ENCODE data around the gene MICAL2. TPM values are rescaled to one million over a fixed set of nuclear protein-coding genes. Genes with fewer than 3 reads are reported as not detected.

MICAL2 gene
- total and polyA plus RNA-seq, 2 of the 13 experiments (the other 11 are each of a cell fraction or from before 2014, with no cell fraction given), result 0.78 to 1.1 TPM

DNA sequence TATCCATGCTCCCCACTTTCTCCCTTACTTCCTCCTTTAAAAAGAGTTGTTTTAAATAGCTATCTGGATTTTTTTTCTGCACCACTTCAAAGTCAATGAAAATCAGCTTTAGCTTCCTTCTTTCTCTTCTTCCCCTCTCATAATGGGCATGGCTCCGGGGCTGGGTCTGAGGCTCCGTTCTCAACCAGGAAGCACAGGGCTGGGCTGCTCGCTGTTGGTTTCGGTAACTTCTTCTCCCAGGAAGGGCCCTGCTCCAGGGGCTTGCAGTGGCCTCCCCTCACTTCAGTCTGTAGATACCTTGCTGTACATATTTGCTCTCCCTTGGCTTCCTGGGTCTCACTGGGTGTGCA, 23.8 kb downstream of the MICAL2 start:
- TF ChIP-seq CTCF (CRISPR knock-in tag; IDR thresholded peaks at IDR 0.05) (no peak), ZNF260 (CRISPR knock-in tag; IDR thresholded peaks at IDR 0.05; ENCODE audit: borderline replicate concordance, low read depth) (no peak), HNF1A (IDR thresholded peaks at IDR 0.05; ENCODE audit: low read depth) (no peak), HNF1A (CRISPR knock-in tag; IDR thresholded peaks at IDR 0.05; ENCODE audit: borderline replicate concordance) (no peak), ZNF556 (CRISPR knock-in tag; IDR thresholded peaks at IDR 0.05; ENCODE audit: borderline replicate concordance) (no peak), RFX5 (IDR thresholded peaks at IDR 0.05; ENCODE audit: low read depth, low read length) (no peak), SIX1 (CRISPR knock-in tag; IDR thresholded peaks at IDR 0.05; ENCODE audit: borderline replicate concordance) (no peak), MED8 (CRISPR knock-in tag; IDR thresholded peaks at IDR 0.05; ENCODE audit: insufficient replicate concordance) (no peak)
- TF ChIP-seq, protein P1, sequence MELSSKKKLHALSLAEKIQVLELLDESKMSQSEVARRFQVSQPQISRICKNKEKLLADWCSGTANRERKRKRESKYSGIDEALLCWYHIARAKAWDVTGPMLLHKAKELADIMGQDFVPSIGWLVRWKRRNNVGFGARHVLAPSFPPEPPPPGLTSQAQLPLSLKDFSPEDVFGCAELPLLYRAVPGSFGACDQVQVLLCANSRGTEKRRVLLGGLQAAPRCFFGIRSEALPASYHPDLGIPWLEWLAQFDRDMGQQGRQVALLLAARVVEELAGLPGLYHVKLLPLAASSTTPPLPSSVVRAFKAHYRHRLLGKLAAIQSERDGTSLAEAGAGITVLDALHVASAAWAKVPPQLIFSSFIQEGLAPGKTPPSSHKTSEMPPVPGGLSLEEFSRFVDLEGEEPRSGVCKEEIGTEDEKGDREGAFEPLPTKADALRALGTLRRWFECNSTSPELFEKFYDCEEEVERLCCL (CRISPR knock-in tag; IDR thresholded peaks at IDR 0.05; ENCODE audit: borderline replicate concordance), result no peak
- TF ChIP-seq, protein P2, sequence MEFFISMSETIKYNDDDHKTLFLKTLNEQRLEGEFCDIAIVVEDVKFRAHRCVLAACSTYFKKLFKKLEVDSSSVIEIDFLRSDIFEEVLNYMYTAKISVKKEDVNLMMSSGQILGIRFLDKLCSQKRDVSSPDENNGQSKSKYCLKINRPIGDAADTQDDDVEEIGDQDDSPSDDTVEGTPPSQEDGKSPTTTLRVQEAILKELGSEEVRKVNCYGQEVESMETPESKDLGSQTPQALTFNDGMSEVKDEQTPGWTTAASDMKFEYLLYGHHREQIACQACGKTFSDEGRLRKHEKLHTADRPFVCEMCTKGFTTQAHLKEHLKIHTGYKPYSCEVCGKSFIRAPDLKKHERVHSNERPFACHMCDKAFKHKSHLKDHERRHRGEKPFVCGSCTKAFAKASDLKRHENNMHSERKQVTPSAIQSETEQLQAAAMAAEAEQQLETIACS (CRISPR knock-in tag; IDR thresholded peaks at IDR 0.05), result no peak
- WGBS (ENCODE audit: low lambda C conversion rate), result 90% methylated on average over 4 of the region's 4 CpGs
- CTCF ChIA-PET (ENCODE audit: low intra/inter-chr PET ratio, low total read pairs), result no interaction called here
- POLR2A ChIA-PET, result no interaction called here
- in situ Hi-C loops (cut with HindIII; ENCODE audit: extremely low pct_ligation_motif_present, low pct_unique_long_range_greater_than_20kb) (no loop called here), intact Hi-C loops (cut with micrococcal nuclease; ENCODE audit: unreplicated experiment) (no loop called here)
- DNase-seq (ENCODE audit: low spot score) (no peak), FAIRE-seq (no peak), ATAC-seq (no peak)
- no peak overlapping the region for H3K4me3 ChIP-seq (replicated peaks in 1 of 3; ENCODE audit: insufficient read depth in 1 of 3, low read depth in 2 of 3, low read length in 3 of 3)
- no peak overlapping the region for H3K4me2 ChIP-seq (ENCODE audit: low read depth, low read length)
- peaks cover 12% of the 10 kb centered on the region; the same call in 1 of the 2 replicates for H3K4me1 ChIP-seq (ENCODE audit: insufficient read depth, low read length)
- no peaks in the 10 kb centered on the region for H3K27me3 ChIP-seq (ENCODE audit: control insufficient read depth in 1 of 2, insufficient read depth in 2 of 2, low read length in 2 of 2)
- H3K9me3 ChIP-seq (ENCODE audit: low read length), result no peaks in the 10 kb centered on the region
- H2AFZ ChIP-seq (ENCODE audit: low read length), result no peak overlapping the region
- no peaks in the 10 kb centered on the region for H3K36me3 ChIP-seq (replicated peaks in 1 of 2; ENCODE audit: control insufficient read depth in 1 of 2, insufficient read depth in 2 of 2, low read length in 2 of 2)
- no peaks in the 10 kb centered on the region for H3K79me2 ChIP-seq (ENCODE audit: insufficient read depth, low read length)
- BruUV-seq (replicated peaks), result no TSS peak
- H3K27ac ChIP-seq (ENCODE audit: extremely low read length, insufficient read depth, low read length), result no peak overlapping the region
- H3K9ac ChIP-seq (ENCODE audit: insufficient read depth, low read depth, low read length), result no peak overlapping the region
- no peaks in the 10 kb centered on the region for H4K20me1 ChIP-seq (ENCODE audit: insufficient read depth, low read length)
